H9 (cell line): Measurements from ENCODE around the gene HIVEP1. TPM values are rescaled to one million over a fixed set of nuclear protein-coding genes. Genes with fewer than 3 reads are reported as not detected.

Source experiments
- DNase-seq: peaks from one replicate; pipeline ENCODE4 v3.0.0-alpha.2; 2017
- H2AFZ ChIP-seq: one replicate; pipeline ENCODE4 v1.6.1; 2013; ENCODE audit warnings: mild to moderate bottlenecking, low read length, control low read depth, moderate library complexity
- H2AK5ac ChIP-seq: 2 replicates; pipeline ENCODE4 v1.6.1; 2013; ENCODE audit warnings: low read length, control low read depth, mixed read lengths; ENCODE audit not compliant: insufficient read length
- H2BK120ac ChIP-seq: one replicate; pipeline ENCODE4 v1.6.1; 2013; ENCODE audit warnings: low read depth, mild to moderate bottlenecking, low read length, control low read depth, inconsistent platforms; ENCODE audit not compliant: poor library complexity, severe bottlenecking
- H2BK12ac ChIP-seq: 2 replicates; pipeline ENCODE4 v1.6.1; 2013; ENCODE audit warnings: low read length, control low read depth, mixed read lengths, low read depth; ENCODE audit not compliant: insufficient read length
- H2BK15ac ChIP-seq: 2 replicates; pipeline ENCODE4 v1.6.1; 2013; ENCODE audit warnings: low read depth, low read length, control low read depth
- H2BK20ac ChIP-seq: one replicate; pipeline ENCODE4 v1.6.1; 2013; ENCODE audit warnings: low read depth, mild to moderate bottlenecking, low read length, control low read depth, inconsistent platforms; ENCODE audit not compliant: poor library complexity, severe bottlenecking
- H2BK5ac ChIP-seq: 2 replicates; pipeline ENCODE4 v1.6.1; 2013; ENCODE audit warnings: low read length, control low read depth, mixed read lengths; ENCODE audit not compliant: insufficient read length
- H3K14ac ChIP-seq: 2 replicates; pipeline ENCODE4 v1.6.1; 2013; ENCODE audit warnings: low read length, control low read depth; ENCODE audit not compliant: insufficient read depth
- H3K18ac ChIP-seq: 2 replicates; pipeline ENCODE4 v1.6.1; 2013; ENCODE audit warnings: low read depth, mild to moderate bottlenecking, mixed read lengths, low read length, control low read depth; ENCODE audit not compliant: insufficient read length
- H3K23ac ChIP-seq: 2 replicates; pipeline ENCODE4 v1.6.1; 2013; ENCODE audit warnings: low read length, control low read depth, mixed read lengths, low read depth; ENCODE audit not compliant: insufficient read length
- H3K23me2 ChIP-seq: 2 replicates; pipeline ENCODE4 v1.6.1; 2013; ENCODE audit warnings: low read depth, mild to moderate bottlenecking, mixed read lengths, low read length, control low read depth; ENCODE audit not compliant: insufficient read length, poor library complexity, severe bottlenecking
- H3K27ac ChIP-seq: 2 replicates; pipeline ENCODE4 v1.5.1; 2013; ENCODE audit warnings: low read length, control low read depth, mixed read lengths, low read depth; ENCODE audit not compliant: insufficient read length
- H3K27me3 ChIP-seq: 2 replicates; pipeline ENCODE4 v1.6.1; 2013; ENCODE audit warnings: low read length, control low read depth, inconsistent platforms; ENCODE audit not compliant: insufficient read depth
- H3K4ac ChIP-seq: 2 replicates; pipeline ENCODE4 v1.6.1; 2013; ENCODE audit warnings: low read depth, mild to moderate bottlenecking, control low read depth, inconsistent platforms, low read length, moderate library complexity
- H3K4me1 ChIP-seq: 2 replicates; pipeline ENCODE4 v1.6.1; 2013; ENCODE audit warnings: low read length, control low read depth, inconsistent platforms; ENCODE audit not compliant: insufficient read depth
- H3K4me2 ChIP-seq: 2 replicates; pipeline ENCODE4 v1.6.1; 2013; ENCODE audit warnings: low read length, control low read depth, mixed read lengths; ENCODE audit not compliant: insufficient read length, insufficient read depth
- H3K56ac ChIP-seq: 2 replicates; pipeline ENCODE4 v1.6.1; 2013; ENCODE audit warnings: low read depth, mild to moderate bottlenecking, mixed read lengths, low read length, control low read depth; ENCODE audit not compliant: insufficient read length
- H3K79me1 ChIP-seq: 2 replicates; pipeline ENCODE4 v1.6.1; 2013; ENCODE audit warnings: low read depth, mild to moderate bottlenecking, moderate library complexity, low read length, control low read depth, inconsistent platforms; ENCODE audit not compliant: insufficient read depth, poor library complexity, severe bottlenecking
- H3K79me2 ChIP-seq: 2 replicates; pipeline ENCODE4 v1.6.1; 2013; ENCODE audit warnings: low read length, control low read depth, inconsistent platforms; ENCODE audit not compliant: insufficient read depth
- H3K9ac ChIP-seq: 2 replicates; pipeline ENCODE4 v1.6.1; 2013; ENCODE audit warnings: low read length, control low read depth, mixed read lengths; ENCODE audit not compliant: insufficient read length; ENCODE audit errors: extremely low read depth
- H3K9me3 ChIP-seq: one replicate; pipeline ENCODE4 v1.6.1; 2013; ENCODE audit warnings: low read depth, low read length, inconsistent platforms; ENCODE audit not compliant: control insufficient read depth
- H3T11ph ChIP-seq: one replicate; pipeline ENCODE4 v1.6.1; 2013; ENCODE audit warnings: mild to moderate bottlenecking, low read length, control low read depth, inconsistent platforms
- H4K20me1 ChIP-seq: one replicate; pipeline ENCODE4 v1.6.1; 2013; ENCODE audit not compliant: control insufficient read depth, insufficient read length, insufficient read depth
- H4K5ac ChIP-seq: 2 replicates; pipeline ENCODE4 v1.6.1; 2013; ENCODE audit warnings: low read depth, mild to moderate bottlenecking, mixed read lengths, low read length, control low read depth; ENCODE audit not compliant: insufficient read length
- H4K8ac ChIP-seq: replicated peaks from 2 replicates; pipeline ENCODE4 v1.6.1; 2013; ENCODE audit warnings: low read length, control low read depth, mixed read lengths, low read depth; ENCODE audit not compliant: insufficient read length
- H4K91ac ChIP-seq: 2 replicates; pipeline ENCODE4 v1.6.1; 2013; ENCODE audit warnings: low read depth, mild to moderate bottlenecking, moderate library complexity, mixed read lengths, low read length, control low read depth; ENCODE audit not compliant: insufficient read length
- H3K27ac Mint-ChIP-seq, 3 experiments: 2 replicates in 2 of 3; 3 replicates in 1 of 3; pipeline ENCODE4 v1.8.0; 2020 to 2021; ENCODE audit warnings: mixed read lengths in 3 of 3, mild to moderate bottlenecking in 1 of 3, moderate library complexity in 1 of 3
- H3K27me3 Mint-ChIP-seq: 2 replicates; pipeline ENCODE4 v1.8.0; 2021; ENCODE audit warnings: low read depth, mild to moderate bottlenecking, moderate library complexity, mixed read lengths
- H3K36me3 Mint-ChIP-seq, 3 experiments: 2 replicates in 2 of 3; 3 replicates in 1 of 3; pipeline ENCODE4 v1.8.0; 2020 to 2021; ENCODE audit warnings: low read depth in 3 of 3, mixed read lengths in 3 of 3; ENCODE audit not compliant: insufficient read depth in 1 of 3
- H3K4me1 Mint-ChIP-seq, 2 experiments: 2 replicates each; pipeline ENCODE4 v1.8.0; 2020; ENCODE audit warnings: mixed read lengths in 2 of 2
- H3K4me3 Mint-ChIP-seq, 2 experiments: 2 replicates in 1 of 2; 3 replicates in 1 of 2; pipeline ENCODE4 v1.8.0; 2020 to 2021; ENCODE audit warnings: mild to moderate bottlenecking in 2 of 2, mixed read lengths in 2 of 2, moderate library complexity in 1 of 2
- H3K9me3 Mint-ChIP-seq, 2 experiments: 2 replicates in 1 of 2; 3 replicates in 1 of 2; pipeline ENCODE4 v1.8.0; 2020; ENCODE audit warnings: mild to moderate bottlenecking in 2 of 2, mixed read lengths in 2 of 2, moderate library complexity in 1 of 2
- CTCF ChIP-seq: fragments of 200-600 bp; sonication (generic); conservative IDR thresholded peaks from 3 replicates; pipeline ENCODE4 v1.8.0; 2021; ENCODE audit warnings: antibody characterized with exemption, mild to moderate bottlenecking
- WGBS: extraction: QIAGEN DNeasy Blood & Tissue Kit; methylation state at CpG from one replicate; pipeline ENCODE4 v1.1.7; 2013; ENCODE audit warnings: missing lambda C conversion rate, low lambda C conversion rate, mixed read lengths; ENCODE audit not compliant: insufficient read length; ENCODE audit errors: extremely low coverage; 5-methylcytosine and 5-hydroxymethylcytosine counted together
- total RNA-seq: library from RNA; stranded (reverse); gene quantifications from 2 replicates; pipeline ENCODE4 v1.2.1, GENCODE V29; 2021

The HIVEP1 gene
- total RNA-seq, 1 experiment from 2014 or later, result 44.2 TPM

GRCh38 chr6:12083302-12083701 lies 71.2 kb downstream of the HIVEP1 start:
- H3K79me2 ChIP-seq, result peaks cover under 1% of the 10 kb centered on the region; the same call in 1 of the 2 replicates
- no peaks in the 10 kb centered on the region for H3K9me3 Mint-ChIP-seq
- H3K9ac ChIP-seq, result no peak overlapping the region
- H3T11ph ChIP-seq, result no peak overlapping the region
- H4K20me1 ChIP-seq, result no peaks in the 10 kb centered on the region
- H2AFZ ChIP-seq, result no peak overlapping the region
- WGBS, result no CpG with 5 or more reads among the region's 2 CpGs
- no peak overlapping the region for H2BK12ac ChIP-seq
- H3K4me3 Mint-ChIP-seq, result no peak overlapping the region
- H3K27ac ChIP-seq, result no peak overlapping the region
- H3K4me1 Mint-ChIP-seq, result peaks cover 42 to 51% of the 10 kb centered on the region in 2 experiments
- H3K14ac ChIP-seq, result no peak overlapping the region
- H2BK15ac ChIP-seq, result no peak overlapping the region
- TF ChIP-seq CTCF, result no peak
- H3K27ac Mint-ChIP-seq, result no peak overlapping the region
- H4K8ac ChIP-seq, result no peak overlapping the region
- no peak overlapping the region for H2BK5ac ChIP-seq
- no peak for DNase-seq
- no peaks in the 10 kb centered on the region for H3K9me3 ChIP-seq
- no peaks in the 10 kb centered on the region for H3K27me3 ChIP-seq
- H2BK20ac ChIP-seq, result no peak overlapping the region
- no peaks in the 10 kb centered on the region; a peak in 1 of 7 replicates for H3K36me3 Mint-ChIP-seq
- H3K23ac ChIP-seq, result no peak overlapping the region
- no peak overlapping the region for H3K4ac ChIP-seq
- H3K4me1 ChIP-seq, result peaks cover 3% of the 10 kb centered on the region
- no peaks in the 10 kb centered on the region for H3K23me2 ChIP-seq
- H3K56ac ChIP-seq, result no peak overlapping the region
- no peaks in the 10 kb centered on the region for H3K27me3 Mint-ChIP-seq
- no peak overlapping the region for H2BK120ac ChIP-seq
- no peak overlapping the region for H3K4me2 ChIP-seq
- no peak overlapping the region for H4K5ac ChIP-seq
- H3K18ac ChIP-seq, result no peak overlapping the region
- H3K79me1 ChIP-seq, result no peaks in the 10 kb centered on the region
- no peak overlapping the region for H4K91ac ChIP-seq
- no peak overlapping the region for H2AK5ac ChIP-seq
